GM21447 (cell line): ENCODE data around the gene MCTP1.
"Not testable (repeated sequence)": the region's sequence is repeated elsewhere in the genome, so short reads cannot be mapped to it uniquely, and the experiment has no call there.

ENCODE experiments used
- ATAC-seq: cut with Tn5 transposase; IDR thresholded peaks from one replicate; pipeline ENCODE4 v1.9.1; 2021; ENCODE audit not compliant: unreplicated experiment

Gene MCTP1

DNA sequence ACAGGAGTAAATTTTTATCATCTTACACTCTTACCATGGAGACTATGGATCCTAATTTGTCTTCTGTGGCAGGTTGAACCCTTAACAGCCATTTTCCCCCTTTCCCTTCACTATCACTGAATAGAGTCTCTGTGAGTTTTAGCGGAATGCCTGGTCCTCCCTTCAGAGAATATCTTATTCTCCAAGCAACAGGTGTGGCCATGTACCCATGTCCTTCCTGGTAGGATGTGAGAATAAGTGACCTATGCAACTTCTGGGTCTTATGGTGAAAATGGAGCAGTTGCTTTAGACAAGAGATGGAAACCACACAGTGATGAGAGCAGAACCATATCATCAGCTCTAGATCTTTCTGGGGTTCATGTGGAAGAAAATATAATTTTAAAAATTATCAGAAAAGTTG, 312.6 kb downstream of the MCTP1 start:
- no peak for ATAC-seq

DNA sequence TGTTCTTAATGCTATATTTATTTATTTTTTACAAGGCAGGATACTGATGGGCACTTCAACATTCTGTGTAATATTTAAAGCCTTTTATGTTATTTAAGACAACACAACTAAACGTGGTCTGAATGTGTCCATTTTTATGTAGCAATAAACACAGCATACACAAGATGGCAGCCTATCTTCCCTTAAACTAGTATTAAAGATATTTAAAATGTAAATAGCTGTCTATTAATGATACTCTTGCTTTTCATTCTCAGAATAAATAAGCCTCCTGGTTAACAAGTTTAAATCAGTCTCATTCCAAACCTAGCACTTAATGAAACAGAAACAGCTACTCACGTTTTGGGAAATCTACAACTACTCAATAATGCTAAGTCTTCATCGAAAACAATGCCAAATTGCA, 315.7 kb downstream of the MCTP1 start:
- ATAC-seq = peak; percentile 74

DNA sequence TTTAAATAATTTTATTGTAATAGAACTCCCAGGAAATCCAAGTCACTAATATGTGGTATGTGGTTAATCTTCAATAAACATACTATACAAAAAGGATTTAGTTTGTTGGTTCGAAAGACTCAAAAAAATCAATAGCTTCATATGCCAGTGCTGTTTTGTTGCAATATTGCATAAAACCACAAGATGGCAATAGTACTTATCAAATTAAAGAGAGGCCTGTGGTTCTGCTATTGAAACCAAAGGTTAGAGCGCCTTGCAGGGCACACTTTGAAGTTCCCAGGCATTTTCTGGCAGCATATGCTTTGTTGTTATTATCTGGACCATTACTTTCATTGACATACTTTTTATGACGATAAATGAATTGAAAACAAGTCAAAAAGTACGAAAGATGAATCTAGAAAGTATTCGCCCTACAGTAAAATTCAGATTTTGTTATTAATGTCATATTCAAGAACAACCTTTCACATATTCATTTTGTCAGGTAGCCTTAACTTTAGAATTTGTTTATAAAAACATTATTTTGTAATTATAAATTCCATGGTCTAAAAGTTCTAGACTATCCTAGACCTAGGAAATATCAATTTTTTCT, 316.3 kb downstream of the MCTP1 start:
- ATAC-seq = no peak

DNA sequence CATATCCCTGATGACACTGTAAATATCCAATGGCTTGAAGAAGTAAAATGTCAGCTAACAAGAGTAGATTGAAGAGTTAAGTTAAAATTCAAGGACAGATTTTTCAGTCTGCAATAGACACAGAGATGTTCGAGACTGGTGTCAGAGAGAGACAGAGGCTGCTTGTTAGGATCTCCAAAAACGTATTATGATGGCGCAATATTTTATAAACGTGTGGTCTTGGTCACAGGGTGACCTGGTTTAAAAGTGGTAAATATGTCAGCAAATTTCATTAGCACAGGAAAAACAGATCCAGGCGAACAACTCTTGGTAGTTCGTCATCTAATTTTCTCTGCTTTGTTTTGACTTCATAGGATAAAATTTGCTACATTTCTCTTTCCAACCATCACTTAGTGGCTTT, 317.4 kb downstream of the MCTP1 start:
- no peak for ATAC-seq

DNA sequence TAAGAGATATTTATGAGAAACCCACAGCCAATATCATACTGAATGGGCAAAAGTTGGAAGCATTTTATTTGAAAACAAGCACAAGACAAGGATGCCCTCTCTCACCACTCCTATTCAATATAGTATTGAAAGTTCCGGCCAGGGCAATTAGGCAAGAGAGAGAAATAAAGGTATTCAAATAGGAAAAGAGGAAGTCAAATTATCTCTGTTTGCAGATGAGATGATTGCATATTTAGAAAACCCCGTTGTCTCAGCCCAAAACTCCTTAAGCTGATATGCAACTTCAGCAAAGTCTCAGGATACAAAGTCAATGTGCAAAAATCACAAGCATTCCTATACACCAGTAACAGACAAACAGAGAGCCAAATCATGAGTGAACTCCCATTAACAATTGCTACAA, 325.6 kb downstream of the MCTP1 start:
- not testable (repeated sequence) for ATAC-seq

DNA sequence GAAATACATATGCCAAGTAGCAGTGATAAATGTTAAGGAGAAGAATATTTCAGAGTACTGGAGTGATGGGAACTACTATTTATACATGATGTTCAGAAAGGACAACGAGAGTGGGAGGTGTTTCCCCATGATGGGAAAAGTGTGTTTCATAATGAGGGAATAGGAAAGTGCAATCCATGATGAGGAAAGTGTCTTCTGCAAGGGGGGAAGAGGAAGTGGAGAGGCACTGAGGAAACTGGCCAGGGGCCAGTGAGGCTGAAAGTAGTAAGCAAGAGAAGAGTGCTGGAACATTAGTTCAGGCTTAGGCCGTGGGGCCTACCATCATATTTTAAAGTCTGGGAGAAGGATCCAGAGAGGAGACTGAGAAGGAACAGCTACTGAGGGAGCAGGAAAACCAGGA, 339.2 kb downstream of the MCTP1 start:
- ATAC-seq = no peak

DNA sequence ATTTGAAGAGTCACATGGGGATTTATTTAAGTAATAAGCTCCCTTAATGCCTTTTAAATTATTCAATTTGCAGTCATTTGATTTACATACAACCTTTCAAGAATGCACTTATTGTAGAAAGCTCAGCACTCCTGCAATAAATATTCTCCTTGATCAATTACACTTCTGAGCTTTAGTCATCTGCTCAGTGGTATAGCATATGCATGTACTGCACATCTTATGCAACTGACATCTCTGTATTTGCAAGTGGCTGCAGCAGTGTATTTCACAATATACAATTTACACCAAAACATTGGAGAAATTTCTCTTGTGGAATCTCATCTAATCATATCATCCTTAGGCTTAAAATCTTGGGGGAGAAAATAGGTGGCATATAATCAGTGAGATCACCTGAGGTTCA, 340.7 kb downstream of the MCTP1 start:
- no peak for ATAC-seq

DNA sequence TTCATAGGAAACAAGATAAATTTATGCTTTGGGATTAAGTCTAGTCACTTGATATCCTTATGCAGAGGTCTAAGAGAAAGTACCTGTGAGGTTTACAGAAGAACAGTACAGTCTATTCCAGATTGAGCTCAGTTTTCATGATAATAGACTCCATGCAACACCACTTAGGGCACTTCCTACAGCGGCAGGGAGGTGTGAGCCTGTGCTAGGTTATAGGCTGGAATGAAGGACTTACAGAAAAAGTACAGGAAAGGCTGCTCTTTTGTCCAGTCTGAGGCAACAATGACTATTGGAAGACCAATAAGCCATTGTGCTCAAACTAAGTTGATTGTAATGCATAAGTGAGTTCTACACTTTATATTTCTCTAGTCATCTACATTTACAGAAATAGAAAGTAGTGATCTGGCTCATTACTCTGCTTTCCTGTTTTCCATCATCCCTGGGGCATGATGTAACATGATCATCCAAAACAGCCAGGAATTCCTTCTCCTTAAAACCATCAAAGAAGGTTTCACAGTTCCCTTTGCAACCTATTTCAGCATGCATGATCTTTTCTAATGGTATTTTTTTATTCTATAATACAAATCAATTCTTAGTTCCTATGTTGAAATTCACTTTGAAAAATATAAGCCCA, 343.7 kb downstream of the MCTP1 start:
- ATAC-seq = no peak

DNA sequence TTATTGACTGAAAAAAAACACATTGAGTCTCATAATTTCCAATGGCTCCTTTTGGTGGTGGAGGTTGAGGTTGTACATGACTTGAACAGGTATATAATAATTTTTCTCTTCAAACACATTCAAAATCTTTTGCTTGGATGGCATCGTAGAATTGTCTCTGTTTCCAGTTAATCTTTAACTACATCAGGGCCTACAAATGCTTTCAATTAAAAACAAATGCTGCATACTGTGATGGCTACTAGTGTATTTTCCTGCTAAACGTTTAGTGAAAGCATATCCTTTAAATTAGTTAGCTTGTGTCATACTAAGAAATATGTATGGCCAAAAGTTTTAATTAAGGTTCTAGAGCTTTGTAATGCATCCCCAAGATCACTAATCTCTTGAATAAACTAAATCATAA, 352.6 kb downstream of the MCTP1 start:
- no peak for ATAC-seq

DNA sequence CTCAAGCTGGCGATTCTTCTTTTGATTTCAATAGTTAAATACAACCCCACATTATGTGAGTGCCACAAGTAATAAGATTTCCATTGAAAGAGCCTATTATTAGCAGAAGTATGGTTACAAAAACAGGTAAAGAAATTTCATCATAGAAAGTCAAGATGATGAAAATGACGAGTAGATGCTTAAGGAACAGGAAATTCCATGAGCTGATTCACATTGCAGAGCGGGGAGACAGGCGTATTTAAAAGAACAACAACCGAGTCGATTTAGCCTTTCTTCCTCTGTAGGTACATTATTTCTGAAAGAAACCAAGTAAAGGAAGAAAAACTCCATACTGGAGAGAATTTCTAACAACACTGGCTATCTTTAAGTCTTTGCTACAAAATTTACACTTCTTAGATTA, 356.0 kb downstream of the MCTP1 start:
- no peak for ATAC-seq

DNA sequence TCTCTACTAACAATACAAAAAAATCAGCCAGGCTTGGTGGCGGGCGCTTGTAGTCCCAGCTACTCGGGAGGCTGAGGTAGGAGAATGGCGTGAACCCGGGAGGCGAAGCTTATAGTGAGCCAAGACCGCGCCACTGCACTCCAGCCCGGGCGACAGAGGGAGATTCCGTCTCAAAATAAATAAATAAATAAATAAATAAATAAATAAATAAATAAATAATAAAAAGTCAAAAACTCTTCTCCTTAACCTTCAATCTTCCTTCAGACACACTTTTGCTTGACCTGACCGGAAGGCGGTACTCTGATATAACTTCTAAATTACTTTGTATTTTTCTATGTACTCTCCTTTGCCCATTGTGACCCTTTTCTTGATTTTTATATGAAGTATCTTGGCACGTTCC, 364.3 kb downstream of the MCTP1 start:
- ATAC-seq = no peak

DNA sequence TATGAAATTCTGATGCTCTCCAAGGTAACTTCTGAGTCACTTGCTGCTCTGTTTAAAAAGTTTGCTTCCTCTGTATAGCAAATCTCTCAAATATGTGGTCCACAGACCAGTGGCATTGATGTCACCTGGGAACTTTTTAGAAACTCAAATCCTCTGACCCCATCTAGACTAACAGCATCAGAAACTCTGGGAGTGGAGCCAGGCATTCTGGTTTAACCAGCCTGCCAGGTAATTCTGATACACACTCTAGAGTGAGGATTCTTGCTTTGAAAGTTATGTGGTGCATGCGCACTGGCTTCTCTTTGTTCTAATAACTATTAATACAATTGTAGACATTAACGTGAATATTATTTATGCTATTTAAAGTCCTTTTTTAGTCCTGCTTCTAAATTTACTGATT, 368.3 kb downstream of the MCTP1 start:
- ATAC-seq = no peak

DNA sequence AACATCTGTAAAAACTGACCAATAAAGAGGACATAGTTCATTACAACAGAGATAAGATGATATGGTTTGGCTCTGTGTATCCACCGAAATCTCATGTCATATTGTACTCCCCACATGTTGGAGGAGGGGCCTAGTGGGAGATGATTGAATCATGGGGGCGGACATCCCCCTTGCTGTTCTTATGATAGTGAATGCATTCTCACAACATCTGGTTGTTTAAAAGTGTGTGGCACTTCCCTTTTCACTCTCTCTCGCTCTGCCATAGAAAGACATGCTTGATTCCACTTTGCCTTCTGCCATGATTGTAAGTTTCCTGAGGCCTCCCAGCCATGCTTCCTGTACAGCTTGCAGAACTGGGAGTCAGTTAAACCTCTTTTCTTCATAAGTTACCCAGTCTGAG, 373.6 kb downstream of the MCTP1 start:
- ATAC-seq = no peak

DNA sequence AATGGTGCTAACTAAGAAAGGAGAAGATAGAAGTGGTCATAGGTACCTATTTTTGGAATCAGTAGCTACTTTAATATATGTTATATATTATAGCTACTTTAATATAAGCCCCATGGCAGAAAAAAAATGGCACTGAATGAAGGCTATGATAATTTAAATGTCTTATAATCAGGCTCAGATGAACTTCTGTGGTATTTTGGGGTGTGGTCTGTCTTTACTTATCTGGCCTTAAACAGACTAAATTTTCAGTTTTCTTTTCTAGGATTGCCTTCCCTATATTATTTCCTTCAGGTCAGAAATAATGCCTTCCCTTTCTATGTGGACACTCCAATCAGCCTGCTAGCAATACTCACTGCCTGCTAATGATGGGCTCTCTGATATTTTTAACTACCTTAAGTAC, 374.2 kb downstream of the MCTP1 start:
- no peak for ATAC-seq

DNA sequence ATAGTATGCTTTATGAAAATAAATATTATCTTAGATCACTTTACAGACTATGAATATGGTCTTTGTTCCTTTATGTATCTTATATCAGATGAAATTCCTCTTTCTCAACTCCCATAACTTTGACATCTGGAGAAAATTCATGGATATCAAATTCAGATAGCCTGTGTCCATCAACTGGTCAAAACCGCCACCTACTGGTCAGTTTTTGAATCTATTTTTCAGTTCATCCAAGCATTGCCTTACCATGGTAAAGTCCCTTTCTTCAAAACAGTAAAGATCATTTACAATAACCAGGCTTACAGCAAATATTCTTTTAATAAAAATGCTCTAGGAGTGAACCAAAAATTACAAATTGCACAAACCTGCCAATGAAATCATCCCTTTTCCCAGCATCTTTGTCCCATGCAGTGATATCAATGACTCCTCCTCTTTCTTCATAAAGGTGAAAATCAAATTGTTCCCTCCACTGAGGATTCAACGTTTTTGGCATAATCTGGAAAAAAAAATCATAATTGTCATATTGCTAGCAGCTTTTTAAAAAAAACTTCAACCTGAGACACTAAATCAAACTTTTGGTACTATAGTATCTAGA, 375.9 kb downstream of the MCTP1 start:
- no peak for ATAC-seq

DNA sequence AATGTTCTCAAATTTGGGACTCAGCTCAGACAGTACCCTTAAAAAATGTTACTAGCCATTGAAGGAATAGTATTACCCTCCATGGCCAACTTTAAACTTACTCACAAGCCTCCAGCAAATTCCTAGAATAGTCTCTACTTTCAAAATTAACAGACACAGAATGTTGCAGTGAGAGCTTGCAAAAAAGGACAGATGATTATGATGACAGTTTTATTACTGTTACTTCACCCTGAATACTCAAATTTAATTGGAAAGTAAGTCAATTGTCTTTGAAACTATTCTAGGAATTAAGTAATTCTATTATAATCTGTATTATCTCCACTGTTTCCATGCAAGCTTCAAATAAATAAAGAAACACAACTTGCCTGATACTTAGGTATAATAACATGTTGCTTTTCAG, 378.1 kb downstream of the MCTP1 start:
- no peak for ATAC-seq

DNA sequence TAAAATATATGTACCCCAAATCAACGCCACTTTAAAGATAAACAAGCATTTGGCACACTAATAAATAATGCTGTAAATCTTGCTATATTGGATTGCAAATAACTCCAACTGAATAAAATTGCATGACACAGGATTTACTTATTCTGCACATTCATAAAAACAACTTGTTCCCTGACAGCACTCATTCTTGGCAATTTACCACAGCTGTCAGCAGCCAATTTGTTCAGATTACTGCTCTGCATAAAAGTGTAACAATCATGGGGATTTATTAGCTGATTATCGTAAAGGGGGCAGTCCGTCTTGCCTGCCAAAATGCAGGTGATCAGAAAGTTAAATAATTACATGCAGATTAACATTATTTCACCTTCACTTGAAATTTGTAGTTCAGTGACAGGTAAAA, 381.2 kb downstream of the MCTP1 start:
- ATAC-seq = no peak

DNA sequence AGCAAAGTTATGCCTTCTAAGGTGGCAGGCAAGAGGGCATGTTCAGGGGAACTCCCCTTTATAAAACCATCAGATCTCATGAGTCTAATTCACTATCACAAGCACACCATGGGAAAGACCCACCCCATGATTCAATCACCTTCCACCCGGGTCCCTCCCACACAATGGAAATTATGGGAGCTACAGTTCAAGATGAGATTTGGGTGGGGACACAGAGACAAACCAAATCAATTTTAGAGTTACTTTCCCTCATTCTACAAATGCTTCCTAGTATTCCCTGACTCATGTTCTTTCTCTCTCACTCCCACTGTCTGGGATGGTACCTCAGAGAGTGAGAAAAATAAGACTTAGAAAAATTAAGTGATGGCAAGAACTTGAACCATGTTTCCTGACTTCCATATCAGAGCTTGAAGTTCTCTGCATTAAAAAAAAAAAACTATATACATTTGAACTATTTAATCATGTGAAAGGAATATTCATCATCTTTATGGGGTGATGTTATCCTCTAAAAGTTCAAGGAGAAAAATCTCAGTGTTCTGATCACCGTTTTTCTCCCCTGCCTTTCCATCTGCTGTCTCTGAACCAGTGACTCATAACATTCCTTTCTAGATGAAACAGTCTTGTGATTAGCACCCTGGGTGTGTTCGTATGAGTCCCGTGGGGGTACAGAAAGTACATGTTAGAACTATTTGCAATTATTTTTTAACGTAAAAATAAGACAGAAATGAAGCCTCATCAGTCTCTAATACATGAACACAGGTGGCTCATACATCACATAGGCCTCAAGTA, 383.5 kb downstream of the MCTP1 start:
- ATAC-seq = peak; percentile 94

DNA sequence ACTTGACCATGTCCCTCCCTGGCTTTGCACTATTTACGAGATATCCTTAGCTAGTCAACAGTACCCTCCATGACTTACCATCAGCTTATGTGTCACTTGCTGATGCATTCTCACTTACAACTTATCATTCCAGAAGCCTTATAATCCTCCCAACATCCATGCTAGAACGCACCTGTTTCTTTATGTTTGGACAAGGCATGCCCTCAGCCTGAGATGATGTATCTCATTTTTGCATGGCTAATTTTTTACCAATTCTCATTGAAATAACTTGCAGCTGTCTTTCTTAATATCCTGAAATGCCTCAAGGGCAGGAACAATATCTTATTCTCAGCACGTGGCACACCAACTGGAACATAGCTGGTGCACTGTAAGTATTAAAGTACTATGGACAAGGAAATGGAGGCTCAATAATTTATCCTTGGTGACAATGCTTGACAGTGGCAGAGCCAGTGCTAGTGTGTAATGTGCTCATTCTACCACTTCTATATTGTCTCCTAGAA, 384.8 kb downstream of the MCTP1 start:
- no peak for ATAC-seq

DNA sequence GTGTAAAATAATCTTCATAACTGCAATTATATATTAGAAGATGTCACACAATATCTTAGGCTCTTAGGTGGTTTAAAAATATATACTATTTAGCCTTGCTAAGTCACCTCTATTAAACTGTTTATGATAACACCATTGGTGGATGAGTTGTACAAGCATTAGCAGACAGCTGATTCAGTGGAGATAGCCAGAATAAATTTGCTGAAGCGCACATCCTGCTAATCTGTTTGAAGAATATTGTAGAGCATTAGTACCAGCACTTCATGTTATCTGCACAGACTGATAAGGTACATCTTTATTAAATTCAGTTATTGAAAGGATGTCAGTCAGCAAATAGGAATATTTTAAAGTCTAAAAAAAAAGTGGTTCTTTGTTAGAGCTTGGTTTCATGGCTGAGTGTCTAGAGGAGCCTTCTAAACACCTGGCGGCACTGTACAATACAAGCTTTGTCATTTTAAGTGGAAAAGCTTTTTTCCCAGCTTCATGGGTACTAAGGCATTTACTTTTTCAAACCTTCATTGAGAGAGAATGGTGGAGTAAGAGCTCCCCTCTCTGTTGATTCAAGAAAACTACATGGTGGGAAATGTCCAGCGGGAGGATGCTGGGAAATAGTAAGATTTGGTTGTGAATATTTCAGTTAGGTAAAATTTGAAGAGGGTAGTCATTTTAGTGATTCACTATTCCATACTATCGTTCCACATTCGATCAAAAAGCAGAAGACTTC, 391.3 kb downstream of the MCTP1 start:
- ATAC-seq = no peak

DNA sequence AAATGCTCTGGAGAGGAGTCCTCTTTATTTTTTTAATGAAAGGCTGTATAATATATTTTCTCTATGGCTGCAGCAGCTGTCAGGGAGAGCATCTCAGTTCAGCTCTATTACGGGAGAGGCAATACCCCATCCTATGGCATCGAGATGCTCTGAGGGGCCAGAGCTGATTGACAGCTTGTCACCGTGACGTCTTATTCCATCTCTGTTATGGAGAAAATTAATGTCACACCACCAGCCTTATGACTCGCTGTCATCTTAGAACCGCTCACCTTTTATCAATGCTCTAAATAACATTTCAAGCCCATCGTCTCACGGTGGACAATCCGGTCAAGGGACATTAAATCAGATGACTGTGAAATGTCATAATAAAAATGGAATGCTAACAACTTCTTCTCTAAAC, 392.9 kb downstream of the MCTP1 start:
- no peak for ATAC-seq
